Osteocyte (in vitro differentiated cells): ENCODE measurements around the gene VAMP2. TPM values are rescaled to one million over a fixed set of nuclear protein-coding genes. Genes with fewer than 3 reads are reported as not detected.

Experiments used
- DNase-seq: peaks from one replicate; pipeline ENCODE4 v3.0.0; 2021; ENCODE audit warnings: mixed read lengths; ENCODE audit not compliant: unreplicated experiment; ENCODE audit errors: extremely low spot score
- H3K27ac Mint-ChIP-seq: one replicate; pipeline ENCODE4 v1.8.0; 2021; ENCODE audit warnings: mild to moderate bottlenecking, mixed read lengths; ENCODE audit not compliant: unreplicated experiment
- H3K27me3 Mint-ChIP-seq: one replicate; pipeline ENCODE4 v1.8.0; 2021; ENCODE audit warnings: mixed read lengths; ENCODE audit not compliant: unreplicated experiment
- H3K36me3 Mint-ChIP-seq: one replicate; pipeline ENCODE4 v1.8.0; 2021; ENCODE audit warnings: mixed read lengths; ENCODE audit not compliant: unreplicated experiment
- H3K4me1 Mint-ChIP-seq: one replicate; pipeline ENCODE4 v1.8.0; 2021; ENCODE audit warnings: mixed read lengths; ENCODE audit not compliant: unreplicated experiment
- H3K4me3 Mint-ChIP-seq: one replicate; pipeline ENCODE4 v1.8.0; 2021; ENCODE audit warnings: mild to moderate bottlenecking, moderate library complexity, mixed read lengths; ENCODE audit not compliant: unreplicated experiment
- H3K9me3 Mint-ChIP-seq: one replicate; pipeline ENCODE4 v1.8.0; 2021; ENCODE audit warnings: mixed read lengths; ENCODE audit not compliant: unreplicated experiment
- total RNA-seq: library from RNA; stranded (reverse); gene quantifications from 2 replicates; pipeline ENCODE4 v1.2.1, GENCODE V29; 2021
- TF ChIP-seq, protein P1 (sequence below): fragments of 200-600 bp; sonication (generic); IDR thresholded peaks from 2 replicates; pipeline ENCODE4 v1.5.0; 2021; ENCODE audit warnings: antibody characterized with exemption, mild to moderate bottlenecking, moderate library complexity

The VAMP2 gene
- total RNA-seq, 1 donor from 2014 or later, result 70.0 TPM

- peaks cover 38% of the 10 kb centered on the region for H3K4me1 Mint-ChIP-seq
Measured at GRCh38 chr17:8161289-8162232, 1.2 kb downstream of the VAMP2 start.

DNA sequence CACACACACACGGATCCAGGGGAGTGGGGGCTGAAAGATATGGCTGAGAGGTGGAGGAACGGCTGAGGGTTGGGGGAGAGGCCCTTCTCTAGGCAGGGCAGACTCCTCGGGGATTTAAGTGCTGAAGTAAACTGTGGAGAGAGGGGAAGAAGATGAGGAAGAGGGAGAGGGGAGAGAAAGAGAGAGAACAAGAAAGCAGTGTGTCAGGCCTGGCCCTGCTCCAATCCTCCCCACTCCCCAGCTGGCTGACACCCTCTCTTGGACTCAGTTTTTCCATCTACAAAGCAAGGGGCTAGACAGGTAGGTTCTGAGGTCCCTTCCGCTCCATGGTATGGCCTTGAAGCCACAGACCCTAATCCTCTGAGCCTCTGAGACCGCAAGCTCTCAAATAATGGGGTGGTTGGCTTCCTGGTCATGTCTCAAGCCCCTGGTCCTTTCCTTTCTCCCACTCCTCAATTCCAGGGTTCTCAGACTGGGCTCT, 2.0 kb downstream of the VAMP2 start:
- peak overlapping the region; percentile 18 for H3K4me3 Mint-ChIP-seq
- no peaks in the 10 kb centered on the region for H3K27me3 Mint-ChIP-seq
- H3K27ac Mint-ChIP-seq, result peak overlapping the region; percentile 86
- H3K4me1 Mint-ChIP-seq, result peaks cover 38% of the 10 kb centered on the region
- H3K36me3 Mint-ChIP-seq, result peaks cover 11% of the 10 kb centered on the region
- H3K9me3 Mint-ChIP-seq, result no peaks in the 10 kb centered on the region
- DNase-seq, result no peak
- TF ChIP-seq, protein P1, sequence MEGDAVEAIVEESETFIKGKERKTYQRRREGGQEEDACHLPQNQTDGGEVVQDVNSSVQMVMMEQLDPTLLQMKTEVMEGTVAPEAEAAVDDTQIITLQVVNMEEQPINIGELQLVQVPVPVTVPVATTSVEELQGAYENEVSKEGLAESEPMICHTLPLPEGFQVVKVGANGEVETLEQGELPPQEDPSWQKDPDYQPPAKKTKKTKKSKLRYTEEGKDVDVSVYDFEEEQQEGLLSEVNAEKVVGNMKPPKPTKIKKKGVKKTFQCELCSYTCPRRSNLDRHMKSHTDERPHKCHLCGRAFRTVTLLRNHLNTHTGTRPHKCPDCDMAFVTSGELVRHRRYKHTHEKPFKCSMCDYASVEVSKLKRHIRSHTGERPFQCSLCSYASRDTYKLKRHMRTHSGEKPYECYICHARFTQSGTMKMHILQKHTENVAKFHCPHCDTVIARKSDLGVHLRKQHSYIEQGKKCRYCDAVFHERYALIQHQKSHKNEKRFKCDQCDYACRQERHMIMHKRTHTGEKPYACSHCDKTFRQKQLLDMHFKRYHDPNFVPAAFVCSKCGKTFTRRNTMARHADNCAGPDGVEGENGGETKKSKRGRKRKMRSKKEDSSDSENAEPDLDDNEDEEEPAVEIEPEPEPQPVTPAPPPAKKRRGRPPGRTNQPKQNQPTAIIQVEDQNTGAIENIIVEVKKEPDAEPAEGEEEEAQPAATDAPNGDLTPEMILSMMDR, result no peak

More at GRCh38 chr17:8161289-8162232, 1.2 kb downstream of the VAMP2 start:
- TF ChIP-seq, protein P1, result no peak
- peak overlapping the region; percentile 86 for H3K27ac Mint-ChIP-seq
- peak overlapping the region; percentile 74 for H3K4me3 Mint-ChIP-seq
- peaks cover 11% of the 10 kb centered on the region for H3K36me3 Mint-ChIP-seq
- H3K27me3 Mint-ChIP-seq, result no peaks in the 10 kb centered on the region
- no peaks in the 10 kb centered on the region for H3K9me3 Mint-ChIP-seq
- no peak for DNase-seq

- Mint-ChIP-seq H3K9me3 (no peaks in the 10 kb centered on the region), H3K27me3 (no peaks in the 10 kb centered on the region), H3K36me3 (peaks cover 11% of the 10 kb centered on the region), H3K4me3 (peak overlapping the region; percentile 39), H3K4me1 (peaks cover 42% of the 10 kb centered on the region), H3K27ac (peak overlapping the region; percentile 86)
- TF ChIP-seq, protein P1, result no peak
- no peak for DNase-seq
Measured at GRCh38 chr17:8160224-8160577, 2.5 kb downstream of the VAMP2 start.

DNA sequence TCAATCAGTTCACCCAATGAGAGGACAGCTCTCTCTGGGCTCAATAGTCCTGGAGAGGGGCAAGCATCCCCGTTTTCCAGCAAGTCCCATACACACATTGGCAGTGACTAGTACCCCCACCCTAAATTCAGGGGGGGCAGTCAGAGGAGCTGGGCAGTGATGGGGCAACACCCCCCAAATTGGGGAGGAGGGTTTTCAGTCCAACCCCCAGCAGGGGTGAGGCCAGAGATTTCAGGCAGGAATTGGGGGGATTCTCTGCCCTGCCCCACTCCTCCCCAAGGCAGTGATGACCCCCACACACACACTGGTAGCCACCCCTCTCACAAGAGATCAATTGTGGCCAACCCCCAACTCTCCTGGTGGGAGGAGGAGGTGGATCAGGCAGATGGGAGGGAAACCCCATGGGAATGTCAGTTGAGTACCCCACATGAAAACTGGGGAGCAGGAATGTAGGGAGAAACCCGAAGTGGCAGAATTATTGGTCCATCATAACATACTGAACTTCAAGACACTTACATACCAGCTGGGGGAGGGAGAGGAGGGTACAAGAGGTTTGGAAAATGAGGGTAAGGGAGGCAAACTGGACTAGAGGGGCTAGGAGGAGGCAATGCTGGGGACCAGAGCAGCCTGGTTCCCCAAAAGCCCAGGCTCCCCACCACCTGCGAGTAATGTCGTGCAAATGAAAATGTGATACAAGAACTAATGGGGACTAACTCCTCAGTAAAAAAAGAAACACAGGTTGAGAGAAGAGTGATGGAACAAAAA, 3.1 kb downstream of the VAMP2 start:
- peaks cover 11% of the 10 kb centered on the region for H3K36me3 Mint-ChIP-seq
- H3K27me3 Mint-ChIP-seq, result no peaks in the 10 kb centered on the region
- H3K27ac Mint-ChIP-seq, result peak overlapping the region; percentile 60
- no peaks in the 10 kb centered on the region for H3K9me3 Mint-ChIP-seq
- H3K4me3 Mint-ChIP-seq, result no peak overlapping the region
- DNase-seq, result no peak
- TF ChIP-seq, protein P1, result no peak
- H3K4me1 Mint-ChIP-seq, result peaks cover 45% of the 10 kb centered on the region

- Mint-ChIP-seq H3K4me3 (peak overlapping the region; percentile 35), H3K9me3 (no peaks in the 10 kb centered on the region), H3K4me1 (peaks cover 43% of the 10 kb centered on the region), H3K27ac (peak overlapping the region; percentile 87), H3K36me3 (peaks cover 11% of the 10 kb centered on the region), H3K27me3 (no peaks in the 10 kb centered on the region)
- no peak for DNase-seq
- TF ChIP-seq, protein P1, result no peak
Measured at GRCh38 chr17:8159032-8159400, 3.7 kb downstream of the VAMP2 start.
